ENCODE results near the gene CADM1. TPM values are rescaled to one million over a fixed set of nuclear protein-coding genes. Genes with fewer than 3 reads are reported as not detected.

Gene CADM1
- total and polyA plus RNA-seq, 4 experiments from 2014 or later: 2.8 to 5.6 (median 3.3) TPM

DNA sequence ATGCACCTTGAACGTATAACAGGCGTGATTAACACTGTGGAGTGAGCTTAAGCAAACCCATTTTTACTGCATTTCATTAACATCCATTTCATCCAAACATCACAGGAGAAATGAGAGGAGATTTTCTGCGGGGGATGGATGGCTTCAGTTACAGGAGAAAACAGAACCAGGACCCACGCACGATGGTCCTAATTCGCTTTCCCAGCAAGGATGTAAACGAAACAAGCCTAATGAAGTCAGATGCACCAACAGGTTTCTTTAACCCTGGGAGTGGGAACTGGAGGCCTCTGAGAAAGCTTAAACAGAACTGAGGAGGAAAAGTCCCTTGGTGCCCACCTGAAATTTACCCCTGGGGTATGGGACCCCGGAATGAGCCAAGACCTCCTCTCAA, 2.7 kb downstream of the CADM1 start:
- no peak overlapping the region for H3K27ac ChIP-seq (ENCODE audit: low read depth, low read length)
- Mint-ChIP-seq H3K4me3 (no peak overlapping the region), H3K27me3 (peaks cover 9 to 25% of the 10 kb centered on the region in 2 donors), H3K27ac (no peak overlapping the region), H3K9me3 (peaks cover 0 to 11% (median 3%) of the 10 kb centered on the region in 8 donors), H3K36me3 (peaks cover 0 to 1% of the 10 kb centered on the region in 2 donors), H3K4me1 (peaks cover 4 to 11% (median 5%) of the 10 kb centered on the region in 4 donors)
- POLR2A ChIA-PET (ENCODE audit: partially characterized antibody): interaction anchor here (1.1 kb wide), 1 partner anchor 373 kb away, joined by 3 read pairs; no protein-coding TSS in a partner anchor
- CTCF ChIA-PET (ENCODE audit: partially characterized antibody): no interaction called here
- H3K4me1 ChIP-seq (ENCODE audit: insufficient read depth, low read length): peaks cover 31% of the 10 kb centered on the region
- no peak for DNase-seq
- H3K9me3 ChIP-seq (ENCODE audit: control insufficient read depth in 1 of 2, low read length in 2 of 2): no peaks in the 10 kb centered on the region
- no peaks in the 10 kb centered on the region for H3K36me3 ChIP-seq (ENCODE audit: insufficient read depth, low read length)
- H3K4me3 ChIP-seq (ENCODE audit: low read length in 2 of 2): no peak overlapping the region
- H3K27me3 ChIP-seq (ENCODE audit: insufficient read depth, low read length): peaks cover 26% of the 10 kb centered on the region
- intact Hi-C loops (cut with micrococcal nuclease): loop anchor here (5.0 to 10.0 kb wide), 2 partner anchors 179 to 1057 kb away; no protein-coding TSS in a partner anchor

DNA sequence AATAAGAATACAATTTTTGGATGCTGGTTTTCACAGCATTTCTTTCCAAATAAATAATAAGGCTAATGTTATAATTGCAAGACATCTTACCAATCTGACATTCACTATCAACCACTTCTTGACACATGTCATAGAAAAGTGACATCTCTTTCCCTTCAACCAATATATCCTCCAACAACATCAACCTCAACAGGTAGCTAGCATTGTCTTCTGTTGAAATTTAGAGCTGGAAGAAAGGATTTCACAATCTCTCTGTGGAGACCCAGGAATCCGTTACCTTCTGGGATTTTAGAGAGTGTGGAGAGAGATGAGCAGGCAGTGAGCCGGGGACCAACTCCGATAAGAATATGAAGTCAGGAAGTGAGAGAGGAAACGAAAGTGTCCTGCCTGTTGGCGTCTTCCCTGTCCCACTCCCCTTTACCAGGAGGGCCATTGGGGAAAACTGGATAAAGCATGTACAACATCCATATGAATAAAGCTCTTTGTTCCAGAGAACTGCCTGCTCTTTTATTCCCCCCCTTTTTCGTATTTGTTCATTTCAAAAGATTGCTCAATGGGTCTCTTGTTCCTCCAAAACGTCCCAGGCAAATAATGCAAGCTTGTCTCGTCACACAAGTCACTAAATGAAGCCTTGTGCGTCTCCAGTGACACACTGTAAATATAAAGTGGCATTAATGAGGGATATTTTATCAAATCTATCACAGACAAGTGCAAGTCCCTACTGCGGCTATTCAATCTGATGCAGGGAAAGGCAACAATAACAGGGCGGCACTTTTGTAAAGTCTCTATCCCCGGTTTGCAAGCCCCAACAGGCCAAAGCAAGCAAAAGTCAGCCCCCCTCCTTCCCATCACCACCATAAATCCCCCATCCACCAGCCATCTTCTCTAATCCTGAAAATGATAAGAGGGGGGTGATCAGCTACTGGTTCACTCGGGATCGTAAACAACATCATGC, 3.4 kb downstream of the CADM1 start:
- Histone ChIP-seq H3K9me3 (ENCODE audit: control insufficient read depth in 1 of 2, low read length in 2 of 2) (no peaks in the 10 kb centered on the region), H3K27me3 (ENCODE audit: insufficient read depth, low read length) (peaks cover 26% of the 10 kb centered on the region), H3K4me1 (ENCODE audit: insufficient read depth, low read length) (peaks cover 31% of the 10 kb centered on the region), H3K36me3 (ENCODE audit: insufficient read depth, low read length) (no peaks in the 10 kb centered on the region), H3K27ac (ENCODE audit: low read depth, low read length) (no peak overlapping the region), H3K4me3 (ENCODE audit: low read length in 2 of 2) (no peak overlapping the region)
- H3K36me3 Mint-ChIP-seq: peaks cover 0 to 1% of the 10 kb centered on the region in 2 donors
- H3K4me3 Mint-ChIP-seq: no peak overlapping the region
- no peak overlapping the region for H3K27ac Mint-ChIP-seq
- no peak for DNase-seq
- peaks cover 11 to 25% of the 10 kb centered on the region in 2 donors for H3K27me3 Mint-ChIP-seq
- CTCF ChIA-PET (ENCODE audit: partially characterized antibody): no interaction called here
- POLR2A ChIA-PET (ENCODE audit: partially characterized antibody): interaction anchor here (1.1 kb wide), 1 partner anchor 374 kb away, joined by 3 read pairs; no protein-coding TSS in a partner anchor
- H3K4me1 Mint-ChIP-seq: peaks cover 4 to 11% (median 5%) of the 10 kb centered on the region in 4 donors
- peaks cover 0 to 11% (median 3%) of the 10 kb centered on the region in 8 donors for H3K9me3 Mint-ChIP-seq
- intact Hi-C loops (cut with micrococcal nuclease): loop anchor here (5.0 to 10.0 kb wide), 2 partner anchors 179 to 1056 kb away; no protein-coding TSS in a partner anchor

DNA sequence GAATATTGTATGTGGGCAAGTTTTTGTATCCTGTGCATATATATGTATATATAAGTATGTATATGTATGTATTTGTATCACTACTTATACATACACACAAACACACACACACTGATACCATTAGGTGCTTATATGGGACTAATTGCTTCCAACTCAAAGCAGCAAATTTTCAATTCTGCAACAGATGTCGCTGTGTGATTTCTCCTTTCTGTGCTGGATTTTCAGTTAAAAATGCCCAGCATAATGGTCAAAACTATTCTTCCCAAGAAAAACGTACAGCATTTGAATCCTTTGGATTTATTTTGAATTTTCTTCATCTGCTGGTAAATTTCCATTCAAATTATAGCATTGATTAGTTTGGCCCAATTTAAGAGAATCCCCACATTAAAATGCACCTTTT, 4.3 kb downstream of the CADM1 start:
- Mint-ChIP-seq H3K36me3 (peaks cover 0 to 1% of the 10 kb centered on the region in 2 donors), H3K4me1 (peaks cover 2 to 4% (median 4%) of the 10 kb centered on the region in 4 donors), H3K9me3 (peaks cover 0 to 11% (median 3%) of the 10 kb centered on the region in 8 donors), H3K4me3 (no peak overlapping the region), H3K27ac (no peak overlapping the region), H3K27me3 (peaks cover 11 to 21% of the 10 kb centered on the region in 2 donors)
- Histone ChIP-seq H3K27me3 (ENCODE audit: insufficient read depth, low read length) (peaks cover 26% of the 10 kb centered on the region), H3K36me3 (ENCODE audit: insufficient read depth, low read length) (no peaks in the 10 kb centered on the region), H3K9me3 (ENCODE audit: control insufficient read depth in 1 of 2, low read length in 2 of 2) (no peaks in the 10 kb centered on the region), H3K27ac (ENCODE audit: low read depth, low read length) (no peak overlapping the region), H3K4me3 (ENCODE audit: low read length in 2 of 2) (no peak overlapping the region), H3K4me1 (ENCODE audit: insufficient read depth, low read length) (peaks cover 29% of the 10 kb centered on the region)
- intact Hi-C loops (cut with micrococcal nuclease): loop anchor here (5.0 to 10.0 kb wide), 2 partner anchors 178 to 1055 kb away; no protein-coding TSS in a partner anchor
- CTCF ChIA-PET (ENCODE audit: partially characterized antibody): no interaction called here
- no peak for DNase-seq
- POLR2A ChIA-PET (ENCODE audit: partially characterized antibody): no interaction called here

DNA sequence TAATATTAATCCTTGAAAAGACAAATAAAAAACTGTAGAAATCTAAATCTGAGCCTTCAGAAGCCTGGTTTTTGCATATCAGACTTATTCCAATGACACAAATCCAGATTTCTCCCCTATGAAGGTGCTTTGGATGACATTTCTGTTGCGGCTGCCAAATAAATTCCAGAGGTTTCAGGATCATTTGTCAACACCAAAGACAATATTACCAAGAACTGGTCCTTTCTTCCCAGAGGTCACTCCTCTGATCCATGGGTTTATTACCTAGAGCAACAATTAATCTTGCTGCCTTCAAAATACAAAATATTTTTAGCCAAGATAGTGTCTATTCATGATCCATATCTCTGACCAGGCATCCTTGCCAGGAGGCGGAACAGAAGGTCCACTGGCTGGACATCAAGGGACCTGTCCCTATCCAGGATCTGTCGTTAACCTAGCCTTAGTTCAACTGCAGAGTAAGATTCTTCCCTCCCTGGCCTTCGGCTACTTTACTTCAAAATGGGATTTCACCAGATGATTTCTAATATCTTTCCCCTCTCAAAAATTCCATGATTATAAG, 4.9 kb downstream of the CADM1 start:
- POLR2A ChIA-PET (ENCODE audit: partially characterized antibody): no interaction called here
- H3K27me3 ChIP-seq (ENCODE audit: insufficient read depth, low read length): peaks cover 26% of the 10 kb centered on the region

GRCh38 chr11:115498354-115498753, 5.9 kb downstream of the CADM1 start:
- Histone ChIP-seq H3K36me3 (ENCODE audit: insufficient read depth, low read length) (no peaks in the 10 kb centered on the region), H3K27me3 (ENCODE audit: insufficient read depth, low read length) (peaks cover 26% of the 10 kb centered on the region), H3K4me1 (ENCODE audit: insufficient read depth, low read length) (peaks cover 14% of the 10 kb centered on the region), H3K9me3 (ENCODE audit: control insufficient read depth in 1 of 2, low read length in 2 of 2) (no peaks in the 10 kb centered on the region), H3K4me3 (ENCODE audit: low read length in 2 of 2) (no peak overlapping the region), H3K27ac (ENCODE audit: low read depth, low read length) (no peak overlapping the region)
- ChIA-PET POLR2A (ENCODE audit: partially characterized antibody) (no interaction called here), CTCF (ENCODE audit: partially characterized antibody) (no interaction called here)
- Mint-ChIP-seq H3K4me1 (no peaks in the 10 kb centered on the region), H3K9me3 (peaks cover 0 to 7% (median 0%) of the 10 kb centered on the region in 8 donors), H3K27me3 (peaks cover 7 to 18% of the 10 kb centered on the region in 2 donors), H3K36me3 (no peaks in the 10 kb centered on the region), H3K27ac (no peak overlapping the region), H3K4me3 (no peak overlapping the region)
- intact Hi-C loops (cut with micrococcal nuclease): no loop called here
- no peak for DNase-seq

More for the DNA sequence above, 4.9 kb downstream of the CADM1 start:
- H3K4me1 Mint-ChIP-seq: no peaks in the 10 kb centered on the region
- peaks cover 7 to 18% of the 10 kb centered on the region in 2 donors for H3K27me3 Mint-ChIP-seq
- H3K9me3 Mint-ChIP-seq: peaks cover 0 to 7% (median under 1%) of the 10 kb centered on the region in 8 donors
- no peak for DNase-seq
- CTCF ChIA-PET (ENCODE audit: partially characterized antibody): no interaction called here
- H3K36me3 Mint-ChIP-seq: no peaks in the 10 kb centered on the region
- intact Hi-C loops (cut with micrococcal nuclease): no loop called here
- H3K27ac ChIP-seq (ENCODE audit: low read depth, low read length): no peak overlapping the region
- H3K27ac Mint-ChIP-seq: no peak overlapping the region
- no peaks in the 10 kb centered on the region for H3K36me3 ChIP-seq (ENCODE audit: insufficient read depth, low read length)
- H3K4me3 Mint-ChIP-seq: no peak overlapping the region
- H3K9me3 ChIP-seq (ENCODE audit: control insufficient read depth in 1 of 2, low read length in 2 of 2): no peaks in the 10 kb centered on the region
- peaks cover 23% of the 10 kb centered on the region for H3K4me1 ChIP-seq (ENCODE audit: insufficient read depth, low read length)
- no peak overlapping the region for H3K4me3 ChIP-seq (ENCODE audit: low read length in 2 of 2)

DNA sequence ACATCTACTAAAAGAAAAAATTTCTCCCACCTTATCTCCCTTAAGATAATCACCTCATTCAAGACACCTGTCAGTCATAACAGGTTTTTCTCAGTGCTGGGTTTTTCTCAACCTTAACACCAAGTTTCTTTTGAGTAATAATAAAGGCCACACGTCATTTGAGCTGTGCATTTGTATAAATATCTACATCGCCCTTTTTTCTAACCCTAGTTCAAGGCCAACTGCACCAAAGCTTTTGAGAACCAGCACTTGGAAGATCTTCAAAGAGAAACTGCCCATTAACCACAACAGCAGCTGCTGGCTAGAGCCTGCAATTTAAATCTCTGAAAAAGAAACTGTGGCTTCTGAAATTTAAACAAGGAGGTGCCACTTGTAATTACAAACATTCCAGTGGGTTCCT, 6.9 kb downstream of the CADM1 start:
- peaks cover 0 to 7% (median 2%) of the 10 kb centered on the region in 8 donors for H3K9me3 Mint-ChIP-seq
- Histone ChIP-seq H3K4me3 (ENCODE audit: low read length in 2 of 2) (no peak overlapping the region), H3K4me1 (ENCODE audit: insufficient read depth, low read length) (peaks cover 9% of the 10 kb centered on the region), H3K36me3 (ENCODE audit: insufficient read depth, low read length) (no peaks in the 10 kb centered on the region), H3K9me3 (ENCODE audit: control insufficient read depth in 1 of 2, low read length in 2 of 2) (no peaks in the 10 kb centered on the region), H3K27ac (ENCODE audit: low read depth, low read length) (no peak overlapping the region), H3K27me3 (ENCODE audit: insufficient read depth, low read length) (peaks cover 21% of the 10 kb centered on the region)
- POLR2A ChIA-PET (ENCODE audit: partially characterized antibody): no interaction called here
- no peaks in the 10 kb centered on the region for H3K36me3 Mint-ChIP-seq
- intact Hi-C loops (cut with micrococcal nuclease): no loop called here
- peaks cover 7 to 20% of the 10 kb centered on the region in 2 donors for H3K27me3 Mint-ChIP-seq
- no peak overlapping the region for H3K4me3 Mint-ChIP-seq
- no peaks in the 10 kb centered on the region for H3K4me1 Mint-ChIP-seq
- CTCF ChIA-PET (ENCODE audit: partially characterized antibody): no interaction called here
- DNase-seq: no peak
- H3K27ac Mint-ChIP-seq: no peak overlapping the region

DNA sequence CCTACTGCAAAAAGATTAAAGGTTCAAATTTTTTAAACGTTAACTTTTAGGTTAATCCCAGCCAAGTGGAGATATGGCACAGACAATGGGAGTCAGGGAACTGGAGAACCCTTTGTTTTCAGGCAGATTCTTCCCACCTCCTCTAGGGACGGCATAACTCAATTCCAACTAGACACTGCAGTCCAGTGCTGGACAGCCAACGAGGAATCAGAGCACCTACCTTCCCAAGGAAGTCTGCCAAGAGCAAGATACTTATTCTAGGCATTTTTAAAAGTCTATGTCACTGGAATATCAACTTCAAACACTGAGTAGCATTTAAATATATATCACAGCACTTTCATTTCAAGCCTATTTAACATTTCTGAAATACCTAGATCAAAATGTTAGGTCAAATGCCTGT, 7.3 kb downstream of the CADM1 start:
- CTCF ChIA-PET (ENCODE audit: partially characterized antibody): no interaction called here

More for the DNA sequence above, 7.3 kb downstream of the CADM1 start:
- Histone ChIP-seq H3K9me3 (ENCODE audit: control insufficient read depth in 1 of 2, low read length in 2 of 2) (no peaks in the 10 kb centered on the region), H3K4me1 (ENCODE audit: insufficient read depth, low read length) (peaks cover 5% of the 10 kb centered on the region), H3K27me3 (ENCODE audit: insufficient read depth, low read length) (peaks cover 17% of the 10 kb centered on the region), H3K27ac (ENCODE audit: low read depth, low read length) (no peak overlapping the region), H3K4me3 (ENCODE audit: low read length in 2 of 2) (no peak overlapping the region), H3K36me3 (ENCODE audit: insufficient read depth, low read length) (no peaks in the 10 kb centered on the region)
- Mint-ChIP-seq H3K27ac (no peak overlapping the region), H3K4me3 (no peak overlapping the region), H3K4me1 (no peaks in the 10 kb centered on the region), H3K27me3 (peaks cover 7 to 20% of the 10 kb centered on the region in 2 donors), H3K9me3 (peaks cover 0 to 7% (median 2%) of the 10 kb centered on the region in 8 donors), H3K36me3 (no peaks in the 10 kb centered on the region)
- DNase-seq: no peak
- POLR2A ChIA-PET (ENCODE audit: partially characterized antibody): no interaction called here
- intact Hi-C loops (cut with micrococcal nuclease): no loop called here

Data from CD4-positive, alpha-beta memory T cell (primary cell).